ENCODE results near the gene RAB33A. TPM values are rescaled to one million over a fixed set of nuclear protein-coding genes. Genes with fewer than 3 reads are reported as not detected.

RAB33A gene
- polyA plus RNA-seq, 1 donor from 2014 or later, result 74.7 TPM

DNA sequence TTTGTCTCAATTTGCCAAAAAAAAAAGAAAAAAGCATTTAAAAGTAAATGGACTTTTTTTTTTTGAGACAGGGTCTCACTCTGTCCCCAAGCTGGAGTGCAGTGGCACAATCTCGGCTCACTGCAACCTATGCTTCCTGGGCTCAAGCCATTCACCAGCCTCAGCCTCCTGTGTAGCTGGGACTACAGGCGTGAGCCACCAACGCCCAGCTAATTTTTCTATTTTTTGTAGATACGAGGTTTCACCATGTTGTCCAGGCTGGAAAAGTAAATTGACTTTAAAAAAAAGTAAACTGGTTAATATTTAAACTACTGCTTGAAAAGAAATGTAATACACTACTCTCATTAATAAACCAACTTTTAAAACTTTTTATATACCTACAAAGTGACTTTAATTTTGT lies 12.0 kb upstream of the RAB33A start:
- Histone ChIP-seq H3K79me2 (replicated peaks; ENCODE audit: insufficient read depth, low read length) (peaks cover 3% of the 10 kb centered on the region), H3K36me3 (ENCODE audit: insufficient read depth, low read length) (no peaks in the 10 kb centered on the region), H2AFZ (ENCODE audit: low read depth, low read length) (no peak overlapping the region), H3F3A (ENCODE audit: insufficient read depth, low read length, poor library complexity, severe bottlenecking) (no peaks in the 10 kb centered on the region), H3K4me2 (ENCODE audit: low read length) (no peak overlapping the region), H3K9ac (ENCODE audit: low read length) (no peak overlapping the region), H3K9me2 (ENCODE audit: insufficient read depth, low read length) (no peaks in the 10 kb centered on the region), H3K4me3 (ENCODE audit: low read length) (no peak overlapping the region), H4K20me1 (ENCODE audit: insufficient read depth) (no peaks in the 10 kb centered on the region), H3K27me3 (ENCODE audit: insufficient read depth, low read depth, low read length) (no peaks in the 10 kb centered on the region), H3K27ac (ENCODE audit: low read length) (no peak overlapping the region), H3K9me3 (ENCODE audit: low read length) (no peaks in the 10 kb centered on the region)
- TF ChIP-seq, protein P1, sequence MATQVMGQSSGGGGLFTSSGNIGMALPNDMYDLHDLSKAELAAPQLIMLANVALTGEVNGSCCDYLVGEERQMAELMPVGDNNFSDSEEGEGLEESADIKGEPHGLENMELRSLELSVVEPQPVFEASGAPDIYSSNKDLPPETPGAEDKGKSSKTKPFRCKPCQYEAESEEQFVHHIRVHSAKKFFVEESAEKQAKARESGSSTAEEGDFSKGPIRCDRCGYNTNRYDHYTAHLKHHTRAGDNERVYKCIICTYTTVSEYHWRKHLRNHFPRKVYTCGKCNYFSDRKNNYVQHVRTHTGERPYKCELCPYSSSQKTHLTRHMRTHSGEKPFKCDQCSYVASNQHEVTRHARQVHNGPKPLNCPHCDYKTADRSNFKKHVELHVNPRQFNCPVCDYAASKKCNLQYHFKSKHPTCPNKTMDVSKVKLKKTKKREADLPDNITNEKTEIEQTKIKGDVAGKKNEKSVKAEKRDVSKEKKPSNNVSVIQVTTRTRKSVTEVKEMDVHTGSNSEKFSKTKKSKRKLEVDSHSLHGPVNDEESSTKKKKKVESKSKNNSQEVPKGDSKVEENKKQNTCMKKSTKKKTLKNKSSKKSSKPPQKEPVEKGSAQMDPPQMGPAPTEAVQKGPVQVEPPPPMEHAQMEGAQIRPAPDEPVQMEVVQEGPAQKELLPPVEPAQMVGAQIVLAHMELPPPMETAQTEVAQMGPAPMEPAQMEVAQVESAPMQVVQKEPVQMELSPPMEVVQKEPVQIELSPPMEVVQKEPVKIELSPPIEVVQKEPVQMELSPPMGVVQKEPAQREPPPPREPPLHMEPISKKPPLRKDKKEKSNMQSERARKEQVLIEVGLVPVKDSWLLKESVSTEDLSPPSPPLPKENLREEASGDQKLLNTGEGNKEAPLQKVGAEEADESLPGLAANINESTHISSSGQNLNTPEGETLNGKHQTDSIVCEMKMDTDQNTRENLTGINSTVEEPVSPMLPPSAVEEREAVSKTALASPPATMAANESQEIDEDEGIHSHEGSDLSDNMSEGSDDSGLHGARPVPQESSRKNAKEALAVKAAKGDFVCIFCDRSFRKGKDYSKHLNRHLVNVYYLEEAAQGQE (IDR thresholded peaks at IDR 0.05; ENCODE audit: borderline replicate concordance), result no peak
- no peak for TF ChIP-seq MXI1 (conservative IDR thresholded peaks at IDR 0.05; ENCODE audit: poor library complexity, severe bottlenecking)
- no peak for TF ChIP-seq EZH2 (IDR thresholded peaks at IDR 0.05; ENCODE audit: borderline replicate concordance, insufficient read depth, low read length, poor library complexity, severe bottlenecking)
- no peak for TF ChIP-seq EP300 (conservative IDR thresholded peaks at IDR 0.05; ENCODE audit: poor library complexity, severe bottlenecking)
- TF ChIP-seq SMC3 (conservative IDR thresholded peaks at IDR 0.05; ENCODE audit: poor library complexity), result no peak
- TF ChIP-seq RAD21 (conservative IDR thresholded peaks at IDR 0.05), result no peak
- TF ChIP-seq, protein P2, sequence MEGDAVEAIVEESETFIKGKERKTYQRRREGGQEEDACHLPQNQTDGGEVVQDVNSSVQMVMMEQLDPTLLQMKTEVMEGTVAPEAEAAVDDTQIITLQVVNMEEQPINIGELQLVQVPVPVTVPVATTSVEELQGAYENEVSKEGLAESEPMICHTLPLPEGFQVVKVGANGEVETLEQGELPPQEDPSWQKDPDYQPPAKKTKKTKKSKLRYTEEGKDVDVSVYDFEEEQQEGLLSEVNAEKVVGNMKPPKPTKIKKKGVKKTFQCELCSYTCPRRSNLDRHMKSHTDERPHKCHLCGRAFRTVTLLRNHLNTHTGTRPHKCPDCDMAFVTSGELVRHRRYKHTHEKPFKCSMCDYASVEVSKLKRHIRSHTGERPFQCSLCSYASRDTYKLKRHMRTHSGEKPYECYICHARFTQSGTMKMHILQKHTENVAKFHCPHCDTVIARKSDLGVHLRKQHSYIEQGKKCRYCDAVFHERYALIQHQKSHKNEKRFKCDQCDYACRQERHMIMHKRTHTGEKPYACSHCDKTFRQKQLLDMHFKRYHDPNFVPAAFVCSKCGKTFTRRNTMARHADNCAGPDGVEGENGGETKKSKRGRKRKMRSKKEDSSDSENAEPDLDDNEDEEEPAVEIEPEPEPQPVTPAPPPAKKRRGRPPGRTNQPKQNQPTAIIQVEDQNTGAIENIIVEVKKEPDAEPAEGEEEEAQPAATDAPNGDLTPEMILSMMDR (IDR thresholded peaks at IDR 0.05; ENCODE audit: poor library complexity, severe bottlenecking), result no peak
- no peak for TF ChIP-seq TAF1 (IDR thresholded peaks at IDR 0.05; ENCODE audit: low read depth)
- no peak for TF ChIP-seq POLR2AphosphoS5 (IDR thresholded peaks at IDR 0.05)

DNA sequence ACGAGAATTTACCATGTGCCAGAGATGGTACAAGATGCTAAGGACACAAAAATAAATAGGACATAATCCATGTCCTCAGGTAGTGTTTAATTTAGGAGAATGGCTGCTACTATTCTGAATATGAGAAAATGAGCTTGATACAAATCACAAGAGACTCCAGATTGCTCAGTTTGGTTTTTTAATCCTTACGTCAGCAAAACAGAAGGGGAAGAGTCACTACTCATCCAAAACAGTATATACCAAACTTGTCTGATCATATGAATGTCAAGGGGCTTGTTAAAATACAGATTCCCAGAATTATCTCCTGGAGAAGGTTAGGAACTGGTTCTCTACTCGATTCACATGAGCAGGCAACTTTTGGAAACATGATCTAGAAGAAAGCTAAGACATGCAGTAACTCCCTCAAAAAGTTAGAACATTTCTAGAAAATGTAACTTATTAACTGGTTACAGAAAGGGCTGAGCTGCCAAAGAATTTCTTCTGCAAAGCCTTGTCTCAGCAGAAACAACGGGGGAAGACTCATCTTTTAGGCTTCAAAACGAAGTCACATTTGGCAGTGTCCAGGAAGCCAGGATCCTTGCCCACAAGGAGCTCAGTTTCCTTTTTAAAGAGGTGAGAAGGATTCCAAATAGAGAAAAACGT lies 9.5 kb upstream of the RAB33A start:
- no peaks in the 10 kb centered on the region for H3F3A ChIP-seq (ENCODE audit: insufficient read depth, low read length, poor library complexity, severe bottlenecking)
- no peak for TF ChIP-seq POLR2AphosphoS5 (IDR thresholded peaks at IDR 0.05)
- no peak for TF ChIP-seq TAF1 (IDR thresholded peaks at IDR 0.05; ENCODE audit: low read depth)
- no peak overlapping the region for H3K4me2 ChIP-seq (ENCODE audit: low read length)
- no peaks in the 10 kb centered on the region for H3K9me3 ChIP-seq (ENCODE audit: low read length)
- H3K4me3 ChIP-seq (ENCODE audit: low read length), result no peak overlapping the region
- H3K9me2 ChIP-seq (ENCODE audit: insufficient read depth, low read length), result no peaks in the 10 kb centered on the region
- no peaks in the 10 kb centered on the region for H3K36me3 ChIP-seq (ENCODE audit: insufficient read depth, low read length)
- H3K79me2 ChIP-seq (replicated peaks; ENCODE audit: insufficient read depth, low read length), result peaks cover 5% of the 10 kb centered on the region
- no peak overlapping the region for H3K9ac ChIP-seq (ENCODE audit: low read length)
- H4K20me1 ChIP-seq (ENCODE audit: insufficient read depth), result no peaks in the 10 kb centered on the region
- no peak overlapping the region for H3K27ac ChIP-seq (ENCODE audit: low read length)
- H2AFZ ChIP-seq (ENCODE audit: low read depth, low read length), result no peak overlapping the region
- H3K27me3 ChIP-seq (ENCODE audit: insufficient read depth, low read depth, low read length), result no peaks in the 10 kb centered on the region
